CD4-positive, alpha-beta T cell treated with Interferon gamma for 1 hour (primary cell): ENCODE measurements around the gene TEC.
"Not testable (repeated sequence)": the region's sequence is repeated elsewhere in the genome, so short reads cannot be mapped to it uniquely, and the experiment has no call there.

Experiments
- DNase-seq: peaks from one replicate; pipeline ENCODE4 v3.0.0-alpha.2; 2020

The TEC gene

DNA sequence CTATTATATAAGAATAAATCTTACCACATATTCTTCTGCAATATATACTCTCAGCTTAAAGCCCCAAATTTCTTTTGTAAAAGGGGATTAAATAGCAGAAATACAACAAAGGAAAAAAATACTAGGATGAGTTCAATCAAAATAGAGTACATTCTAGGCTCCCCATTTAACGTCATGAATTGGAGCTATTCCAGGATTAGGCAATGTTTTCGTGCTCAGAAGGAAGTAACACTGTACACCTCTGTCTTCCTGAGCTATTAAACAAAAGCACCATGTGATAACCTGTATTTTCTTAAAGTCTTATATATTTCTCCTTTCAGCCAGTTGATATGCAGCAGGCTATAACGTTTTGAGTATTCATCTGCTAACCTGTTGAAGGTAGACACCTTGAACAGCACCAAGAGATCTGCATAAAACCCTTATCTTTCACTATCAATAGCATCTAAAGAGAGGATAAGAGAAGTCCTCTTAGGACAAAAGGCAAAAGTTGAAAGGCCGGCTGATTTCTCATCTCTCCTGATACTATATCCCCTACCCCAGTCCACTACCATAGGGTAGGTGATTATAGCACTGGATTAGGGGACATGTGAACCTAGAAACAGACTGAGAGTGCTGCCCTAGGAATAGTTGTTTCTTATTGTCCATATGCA lies 31.5 kb downstream of the TEC start:
- DNase-seq = no peak

DNA sequence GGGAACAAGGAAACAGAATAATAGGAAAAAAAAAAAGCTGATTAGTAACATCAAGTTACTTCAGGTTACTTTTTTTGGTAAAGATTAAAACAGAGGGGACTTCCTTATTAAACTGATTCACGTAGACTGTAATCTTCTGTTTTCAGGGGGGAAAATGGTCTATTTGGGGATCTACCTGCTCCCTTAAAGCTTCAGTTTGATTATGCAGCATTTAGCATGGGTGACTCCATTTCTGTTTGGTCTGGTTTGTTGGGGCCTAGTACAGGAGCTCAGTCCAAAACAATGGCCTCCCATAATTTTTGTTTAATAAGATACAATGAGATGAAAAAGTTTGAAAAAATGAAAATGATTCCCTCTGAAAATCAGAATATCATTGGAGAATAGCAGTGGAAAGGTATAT lies 34.6 kb downstream of the TEC start:
- no peak for DNase-seq

DNA sequence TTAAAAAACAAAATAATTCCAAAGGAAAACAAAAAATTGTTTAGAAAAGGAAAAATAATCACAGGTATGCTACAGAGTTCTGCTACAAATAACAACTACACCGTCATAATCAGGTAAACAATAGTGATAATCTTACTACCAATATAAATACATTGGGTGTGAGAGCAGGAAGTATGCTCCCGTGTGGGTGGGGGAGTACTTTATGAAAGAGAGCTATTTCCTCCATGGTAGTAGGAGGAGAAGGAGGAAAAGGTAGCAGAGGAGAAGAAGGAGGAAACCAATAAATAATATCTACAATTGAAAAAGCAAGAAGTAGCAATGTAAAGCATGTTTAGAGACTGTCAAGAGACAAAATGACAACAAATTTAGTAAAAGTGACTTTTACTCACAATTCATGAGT lies 35.1 kb downstream of the TEC start:
- no peak for DNase-seq

GRCh38 chr4:48228949-48229348 lies 40.7 kb downstream of the TEC start:
- no peak for DNase-seq

GRCh38 chr4:48227662-48228061 lies 42.0 kb downstream of the TEC start:
- peak; percentile 60 for DNase-seq

GRCh38 chr4:48226199-48226598 lies 43.4 kb downstream of the TEC start:
- DNase-seq = no peak

GRCh38 chr4:48225368-48226141 lies 44.1 kb downstream of the TEC start:
- DNase-seq = no peak

DNA sequence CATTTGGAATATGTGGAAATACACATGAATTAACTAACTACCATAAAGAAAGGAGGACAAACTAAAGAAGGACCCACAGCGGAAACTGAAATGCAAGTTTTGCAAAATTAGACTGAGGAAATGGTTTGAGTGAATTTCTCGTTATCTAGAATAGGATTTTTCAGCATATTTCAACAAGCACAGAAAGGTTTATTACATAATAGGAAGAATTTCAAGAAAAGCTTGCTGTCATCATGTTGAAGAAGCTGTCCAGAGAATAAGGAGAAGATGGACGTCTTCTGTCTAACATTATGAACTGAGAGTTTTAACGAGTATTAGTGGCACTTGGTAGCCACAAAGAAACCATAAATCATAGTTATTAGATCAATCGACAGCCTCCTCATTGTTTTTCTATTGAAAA lies 45.0 kb downstream of the TEC start:
- no peak for DNase-seq

- no peak for DNase-seq
Measured at GRCh38 chr4:48223633-48224295, 45.9 kb downstream of the TEC start.

DNA sequence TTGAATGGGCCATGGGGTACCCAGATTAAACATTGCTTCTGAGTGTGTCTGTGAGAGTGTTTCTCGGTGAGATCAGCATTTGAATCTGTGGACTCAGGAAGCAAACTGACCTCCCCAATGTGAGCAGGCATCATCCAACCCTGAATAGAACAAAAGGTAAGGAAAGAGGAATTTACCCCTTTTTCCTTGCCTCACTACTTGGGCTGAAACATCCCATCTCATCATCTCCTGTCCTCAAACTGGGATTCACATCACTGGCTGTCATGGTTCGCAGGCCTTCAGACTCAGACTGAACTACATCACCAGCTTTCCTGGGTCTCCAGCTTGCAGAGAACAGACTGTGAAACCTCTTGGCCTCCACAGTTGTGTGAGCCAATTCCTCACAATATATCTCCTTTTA lies 47.1 kb downstream of the TEC start:
- no peak for DNase-seq

- DNase-seq = not testable (repeated sequence)
Measured at GRCh38 chr4:48219430-48219829, 50.2 kb downstream of the TEC start.

GRCh38 chr4:48216563-48216962 lies 53.1 kb downstream of the TEC start:
- DNase-seq = no peak

GRCh38 chr4:48215977-48216376 lies 53.7 kb downstream of the TEC start:
- no peak for DNase-seq

GRCh38 chr4:48212165-48212564 lies 57.5 kb downstream of the TEC start:
- DNase-seq = no peak

DNA sequence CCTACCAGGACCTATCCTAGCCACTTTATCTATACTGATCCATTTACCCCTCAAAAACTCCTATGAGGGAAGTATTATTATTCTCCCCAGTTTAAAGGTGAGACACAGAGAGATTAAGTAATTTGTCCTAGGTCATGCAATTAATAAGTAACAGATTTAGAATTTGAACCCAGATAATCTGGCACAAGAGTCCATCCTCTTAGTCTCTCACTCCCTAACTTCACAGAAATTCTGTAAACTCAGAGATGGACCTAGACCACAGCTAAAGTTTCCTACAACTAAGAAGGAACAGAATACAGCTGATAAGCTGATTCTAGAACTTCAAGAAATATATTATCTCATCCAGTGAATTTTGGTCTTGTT lies 58.7 kb downstream of the TEC start:
- no peak for DNase-seq

DNA sequence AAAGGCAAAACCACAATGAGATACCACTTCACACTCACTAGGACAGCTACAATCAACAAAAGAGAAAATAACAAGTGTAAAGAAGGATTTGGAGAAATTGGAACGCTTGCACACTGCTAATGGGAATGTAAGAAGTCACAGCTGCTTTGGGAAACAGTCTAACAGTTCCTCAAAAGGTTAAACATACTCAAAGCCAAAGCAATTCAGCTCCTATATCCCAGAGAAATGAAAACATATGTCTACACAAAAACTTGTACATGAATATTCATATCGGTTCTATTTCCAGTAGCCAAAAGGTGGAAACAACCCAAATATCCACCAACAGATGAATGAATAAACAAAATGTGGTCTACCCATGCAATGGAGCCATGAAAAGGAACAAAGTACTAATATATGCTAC lies 64.0 kb downstream of the TEC start:
- DNase-seq = no peak

DNA sequence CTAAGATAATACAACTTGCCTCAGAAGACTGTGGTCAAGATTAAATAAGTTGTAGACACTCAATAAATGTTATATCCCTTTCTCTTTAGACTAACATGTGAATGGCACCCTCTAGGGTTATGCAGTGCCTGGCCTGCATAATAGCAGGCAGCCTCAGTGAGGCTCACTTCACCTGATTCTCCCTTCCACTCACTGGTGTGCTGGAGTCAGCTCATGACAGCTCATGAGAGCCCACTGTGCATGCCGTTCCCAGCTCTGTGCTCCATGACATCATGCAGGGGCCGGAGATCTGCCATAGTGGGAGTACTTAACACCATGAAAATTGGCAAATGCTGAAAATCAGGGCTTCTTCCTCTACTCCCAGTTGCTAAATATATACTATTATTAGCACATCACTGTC lies 64.5 kb downstream of the TEC start:
- DNase-seq = no peak

- DNase-seq = no peak
Measured at GRCh38 chr4:48203819-48204218, 65.8 kb downstream of the TEC start.

DNA sequence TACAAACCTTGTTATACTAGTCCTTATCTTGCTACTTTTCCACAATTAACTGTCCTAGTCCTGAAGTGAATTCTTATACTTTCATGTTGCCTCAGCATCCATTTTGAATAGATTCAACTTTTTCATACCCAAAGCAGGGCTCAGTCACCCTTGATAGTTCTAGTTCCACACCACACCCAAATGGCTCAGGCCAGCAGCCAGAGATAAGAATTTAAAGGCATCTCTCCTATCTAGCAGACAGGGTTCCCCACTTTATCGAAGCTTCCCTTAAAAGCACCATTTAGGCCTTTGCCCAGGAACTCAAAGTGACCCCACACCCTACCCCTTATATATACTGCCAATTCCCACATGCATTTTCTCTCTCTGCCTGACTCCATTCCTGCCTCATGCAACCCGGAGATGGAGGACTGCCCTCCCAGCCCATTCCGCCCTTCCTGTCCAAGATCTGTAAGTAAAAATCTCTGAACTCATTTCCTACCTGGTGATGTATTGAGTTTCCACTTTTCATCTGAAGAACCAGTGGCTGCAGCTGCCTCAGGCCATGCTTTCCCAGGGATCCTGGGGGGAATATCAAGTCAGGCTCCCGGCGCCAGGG lies 71.9 kb downstream of the TEC start:
- no peak for DNase-seq

DNA sequence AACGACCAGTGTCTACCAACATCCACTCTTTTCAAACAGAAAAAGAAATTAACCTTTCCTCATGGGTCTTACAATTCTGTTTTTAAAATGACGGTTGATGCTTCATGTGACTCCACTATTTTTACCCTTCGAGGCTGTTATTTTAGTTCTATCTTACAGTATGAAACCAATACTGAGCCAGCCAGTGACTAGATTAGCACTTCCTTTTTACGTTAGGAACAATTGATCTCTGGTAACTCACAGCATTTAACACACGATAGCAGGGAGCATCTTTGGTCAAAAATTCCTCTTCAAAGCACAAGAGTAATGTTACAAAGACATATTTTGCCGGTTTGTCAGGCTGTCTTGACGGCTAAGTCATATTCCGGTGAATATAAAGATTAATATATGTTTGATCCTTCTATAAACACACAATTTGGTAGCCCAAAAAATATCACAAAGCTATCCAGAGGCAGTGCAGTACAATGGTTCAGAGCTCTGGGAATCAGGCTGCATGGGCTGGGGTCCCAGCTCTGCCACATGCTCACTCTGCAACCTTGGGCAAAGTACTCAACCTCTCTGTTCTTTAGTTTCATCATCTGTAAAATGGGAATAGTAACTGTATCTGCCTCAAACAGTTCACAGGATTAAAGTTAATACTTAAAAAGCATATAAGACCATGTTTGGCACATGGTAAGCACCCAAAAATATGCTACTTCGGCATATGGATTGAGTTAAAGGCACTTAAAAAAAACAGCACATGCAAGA lies 72.7 kb downstream of the TEC start:
- no peak for DNase-seq

- DNase-seq = no peak
Measured at GRCh38 chr4:48195853-48196252, 73.8 kb downstream of the TEC start.

GRCh38 chr4:48195374-48195773 lies 74.3 kb downstream of the TEC start:
- no peak for DNase-seq

GRCh38 chr4:48194971-48195370 lies 74.7 kb downstream of the TEC start:
- DNase-seq = no peak
